Coronary artery (tissue), 2 donors: ENCODE data around the gene HS1BP3.

Experiments
- DNase-seq: peaks from one replicate; pipeline ENCODE4 v3.0.0-alpha.2; 2017; ENCODE audit warnings: low spot score
- H3K27ac ChIP-seq, 2 donors: fragments of 200-600 bp; sonication (generic); one replicate each; pipeline ENCODE4 v1.5.1; 2016 to 2019
- H3K4me3 ChIP-seq: fragments of 200-600 bp; sonication (generic); 2 replicates; pipeline ENCODE4 v1.5.1; 2016; ENCODE audit warnings: mild to moderate bottlenecking, moderate library complexity
- TF ChIP-seq, protein P1 (sequence below): fragments of 200-600 bp; sonication (generic); IDR thresholded peaks from one replicate; pipeline ENCODE4 v1.5.1; 2019; ENCODE audit warnings: antibody characterized with exemption

HS1BP3 gene

GRCh38 chr2:20674309-20674965, 23.5 kb upstream of the HS1BP3 start:
- TF ChIP-seq, protein P1, sequence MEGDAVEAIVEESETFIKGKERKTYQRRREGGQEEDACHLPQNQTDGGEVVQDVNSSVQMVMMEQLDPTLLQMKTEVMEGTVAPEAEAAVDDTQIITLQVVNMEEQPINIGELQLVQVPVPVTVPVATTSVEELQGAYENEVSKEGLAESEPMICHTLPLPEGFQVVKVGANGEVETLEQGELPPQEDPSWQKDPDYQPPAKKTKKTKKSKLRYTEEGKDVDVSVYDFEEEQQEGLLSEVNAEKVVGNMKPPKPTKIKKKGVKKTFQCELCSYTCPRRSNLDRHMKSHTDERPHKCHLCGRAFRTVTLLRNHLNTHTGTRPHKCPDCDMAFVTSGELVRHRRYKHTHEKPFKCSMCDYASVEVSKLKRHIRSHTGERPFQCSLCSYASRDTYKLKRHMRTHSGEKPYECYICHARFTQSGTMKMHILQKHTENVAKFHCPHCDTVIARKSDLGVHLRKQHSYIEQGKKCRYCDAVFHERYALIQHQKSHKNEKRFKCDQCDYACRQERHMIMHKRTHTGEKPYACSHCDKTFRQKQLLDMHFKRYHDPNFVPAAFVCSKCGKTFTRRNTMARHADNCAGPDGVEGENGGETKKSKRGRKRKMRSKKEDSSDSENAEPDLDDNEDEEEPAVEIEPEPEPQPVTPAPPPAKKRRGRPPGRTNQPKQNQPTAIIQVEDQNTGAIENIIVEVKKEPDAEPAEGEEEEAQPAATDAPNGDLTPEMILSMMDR: no peak
- H3K27ac ChIP-seq: peak overlapping the region; percentile 78
- DNase-seq: no peak
- H3K4me3 ChIP-seq: no peak overlapping the region

DNA sequence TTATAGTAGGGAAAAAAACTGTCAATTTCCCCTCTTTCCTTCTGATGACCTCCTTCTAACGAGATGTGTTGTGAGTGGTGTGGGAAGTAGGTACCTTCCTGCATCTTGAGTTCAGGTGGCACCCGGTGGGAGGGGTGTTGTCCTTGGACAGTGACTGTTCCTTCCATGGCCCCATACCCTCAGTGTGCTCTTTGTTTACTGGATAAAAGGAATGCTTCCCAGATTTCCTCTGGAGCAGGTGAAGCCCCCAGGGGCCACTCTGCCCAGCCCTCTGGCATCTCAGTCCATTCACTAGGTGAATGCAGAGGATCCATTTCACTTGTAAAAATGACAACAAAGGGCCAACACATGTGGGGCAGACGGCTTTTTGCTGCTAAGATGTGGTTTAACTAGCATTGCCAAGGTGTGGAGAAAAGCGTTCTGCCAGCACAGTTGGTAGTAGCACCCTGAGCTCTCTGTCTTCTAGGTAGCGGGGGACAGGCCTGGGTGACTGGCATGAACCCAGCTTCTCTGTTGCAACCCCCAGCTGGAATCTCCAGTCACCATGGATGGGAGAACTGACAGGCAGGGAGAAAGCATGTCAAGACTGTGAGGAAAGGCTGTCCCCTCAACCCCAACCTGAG, 22.9 kb upstream of the HS1BP3 start:
- no peak overlapping the region for H3K4me3 ChIP-seq
- H3K27ac ChIP-seq: peak overlapping the region; percentile 78

GRCh38 chr2:20672201-20672951, 21.5 kb upstream of the HS1BP3 start:
- TF ChIP-seq, protein P1: no peak
- DNase-seq: no peak
- Histone ChIP-seq H3K4me3 (no peak overlapping the region), H3K27ac (no peak overlapping the region)

More for the DNA sequence above, 22.9 kb upstream of the HS1BP3 start:
- DNase-seq: no peak
- TF ChIP-seq, protein P1: no peak

DNA sequence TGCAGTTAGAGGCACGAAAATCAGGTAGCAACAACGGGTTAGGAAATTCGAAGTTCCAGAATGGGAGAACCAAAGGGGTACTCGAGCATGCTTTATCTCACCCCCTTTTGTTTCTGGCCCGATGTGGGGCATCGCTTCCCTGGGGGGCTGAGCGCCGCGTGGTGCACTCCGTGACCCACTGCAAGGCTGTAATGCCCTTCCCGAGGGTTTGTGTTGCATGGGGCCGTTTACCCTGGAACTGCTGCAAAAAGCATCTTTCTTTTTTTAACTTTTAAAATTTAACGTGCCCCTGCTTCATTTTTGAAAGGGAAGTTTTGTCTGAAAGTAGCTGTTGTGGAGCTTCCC, 20.8 kb upstream of the HS1BP3 start:
- DNase-seq: no peak
- TF ChIP-seq, protein P1: no peak
- H3K4me3 ChIP-seq: peak overlapping the region; percentile 4
- H3K27ac ChIP-seq: no peak overlapping the region

DNA sequence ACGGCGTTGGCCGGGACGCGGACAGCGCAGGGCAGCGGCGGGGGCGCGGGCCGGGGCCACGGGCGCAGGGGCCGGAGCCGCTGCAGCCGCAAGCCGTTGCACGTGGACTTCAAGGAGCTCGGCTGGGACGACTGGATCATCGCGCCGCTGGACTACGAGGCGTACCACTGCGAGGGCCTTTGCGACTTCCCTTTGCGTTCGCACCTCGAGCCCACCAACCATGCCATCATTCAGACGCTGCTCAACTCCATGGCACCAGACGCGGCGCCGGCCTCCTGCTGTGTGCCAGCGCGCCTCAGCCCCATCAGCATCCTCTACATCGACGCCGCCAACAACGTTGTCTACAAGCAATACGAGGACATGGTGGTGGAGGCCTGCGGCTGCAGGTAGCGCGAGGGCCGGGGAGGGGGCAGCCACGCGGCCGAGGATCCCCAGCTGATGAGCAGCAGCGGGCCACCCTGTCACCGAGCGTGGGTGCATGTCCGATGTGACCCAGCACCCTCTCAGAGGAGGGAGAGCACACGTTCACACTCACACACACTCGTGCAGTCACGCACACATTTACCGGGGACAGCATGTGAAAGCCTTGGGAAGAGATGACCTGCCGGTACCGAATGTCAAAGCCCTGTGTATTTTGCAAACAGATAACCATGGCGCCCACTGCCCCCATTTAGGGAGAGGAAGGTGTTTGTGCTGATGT, 20.3 kb upstream of the HS1BP3 start:
- Histone ChIP-seq H3K4me3 (peak overlapping the region; percentile 4), H3K27ac (no peak overlapping the region)
- TF ChIP-seq, protein P1: no peak
- DNase-seq: no peak

DNA sequence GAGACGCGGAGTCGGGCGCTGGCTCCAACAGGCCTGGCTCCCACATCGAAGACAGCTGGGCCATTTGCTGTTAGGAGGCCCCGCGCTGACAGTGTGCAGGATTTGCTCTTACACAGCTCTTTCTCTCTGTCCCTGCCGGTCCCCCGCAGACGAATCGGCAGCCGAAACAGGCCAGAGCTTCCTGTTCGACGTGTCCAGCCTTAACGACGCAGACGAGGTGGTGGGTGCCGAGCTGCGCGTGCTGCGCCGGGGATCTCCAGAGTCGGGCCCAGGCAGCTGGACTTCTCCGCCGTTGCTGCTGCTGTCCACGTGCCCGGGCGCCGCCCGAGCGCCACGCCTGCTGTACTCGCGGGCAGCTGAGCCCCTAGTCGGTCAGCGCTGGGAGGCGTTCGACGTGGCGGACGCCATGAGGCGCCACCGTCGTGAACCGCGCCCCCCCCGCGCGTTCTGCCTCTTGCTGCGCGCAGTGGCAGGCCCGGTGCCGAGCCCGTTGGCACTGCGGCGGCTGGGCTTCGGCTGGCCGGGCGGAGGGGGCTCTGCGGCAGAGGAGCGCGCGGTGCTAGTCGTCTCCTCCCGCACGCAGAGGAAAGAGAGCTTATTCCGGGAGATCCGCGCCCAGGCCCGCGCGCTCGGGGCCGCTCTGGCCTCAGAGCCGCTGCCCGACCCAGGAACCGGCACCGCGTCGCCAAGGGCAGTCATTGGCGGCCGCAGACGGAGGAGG, 19.6 kb upstream of the HS1BP3 start:
- peak overlapping the region; percentile 4 for H3K4me3 ChIP-seq
- DNase-seq: peak; percentile 62
- TF ChIP-seq, protein P1: no peak
- H3K27ac ChIP-seq: no peak overlapping the region
